22Rv1 (cell line): ENCODE data around the gene ALDH16A1.

Experiments used
- CTCF ChIP-seq: fragments of 450-650 bp; IDR thresholded peaks from 2 replicates; pipeline ENCODE4 v1.5.1; 2017; ENCODE audit warnings: mild to moderate bottlenecking
- ZFX ChIP-seq: fragments of 450-650 bp; IDR thresholded peaks from 2 replicates; pipeline ENCODE4 v1.6.1; 2017; ENCODE audit warnings: antibody characterized with exemption, borderline replicate concordance

DNA sequence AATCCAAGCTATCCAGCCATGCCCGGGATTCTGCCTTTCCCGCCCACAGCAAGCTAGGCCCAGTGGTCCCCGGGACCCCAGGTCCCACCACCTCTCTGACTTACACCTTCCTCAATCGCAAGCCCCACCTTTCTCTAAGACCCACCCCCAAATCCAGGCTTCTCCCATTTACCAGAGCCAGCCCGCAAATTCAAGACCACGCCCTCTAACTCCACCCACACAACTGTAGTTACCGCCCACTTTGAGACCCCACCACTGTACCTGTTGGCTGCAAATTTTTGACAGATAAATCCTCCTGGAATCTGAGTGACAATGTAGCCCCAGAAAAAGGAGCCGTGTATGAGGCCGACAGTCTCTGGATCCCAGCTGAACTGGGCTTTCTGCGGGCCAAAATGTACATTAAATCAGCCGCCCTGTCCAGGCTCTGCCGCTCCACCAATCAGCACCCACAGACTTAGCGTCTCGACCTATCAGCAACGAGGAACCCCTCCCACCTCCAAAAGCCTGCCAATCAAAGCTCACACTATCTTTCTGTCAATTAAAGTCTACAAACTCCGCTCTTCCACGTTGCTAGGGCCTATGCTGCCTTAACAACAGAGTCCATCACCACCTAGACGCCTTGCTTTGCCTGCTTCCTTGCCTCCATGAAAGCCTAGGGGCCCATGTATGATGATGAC lies 18.0 kb upstream of the ALDH16A1 start:
- TF ChIP-seq ZFX: no peak
- TF ChIP-seq CTCF: no peak
